Neural cell (in vitro differentiated cells): Measurements from ENCODE around the gene ZNF324. TPM values are rescaled to one million over a fixed set of nuclear protein-coding genes. Genes with fewer than 3 reads are reported as not detected.

Experiments used
- H2AFZ ChIP-seq: fragments of 200-600, 300-800 bp; sonication (generic), shearing (Covaris generic); 2 replicates; pipeline ENCODE4 v1.6.0; 2014; ENCODE audit warnings: low read depth, mild to moderate bottlenecking, antibody characterized with exemption, low read length, moderate library complexity
- H3F3A ChIP-seq: fragments of 200-600 bp; shearing (Covaris generic); 2 replicates; pipeline ENCODE4 v1.6.1; 2016; ENCODE audit warnings: mild to moderate bottlenecking, moderate library complexity, mixed read lengths, antibody characterized with exemption, low read length; ENCODE audit not compliant: insufficient read depth, poor library complexity, severe bottlenecking
- H3K27ac ChIP-seq: fragments of 200-600, 300-800 bp; sonication (generic), shearing (Covaris generic); 2 replicates; pipeline ENCODE4 v1.5.1; 2014; ENCODE audit warnings: mild to moderate bottlenecking, low read length, moderate library complexity
- H3K27me3 ChIP-seq: fragments of 300-800, 200-600 bp; sonication (generic), shearing (Covaris generic); 2 replicates; pipeline ENCODE4 v1.6.0; 2014; ENCODE audit warnings: mild to moderate bottlenecking, low read depth, low read length, moderate library complexity; ENCODE audit not compliant: insufficient read depth
- H3K36me3 ChIP-seq: fragments of 300-800, 200-600 bp; sonication (generic), shearing (Covaris generic); 2 replicates; pipeline ENCODE4 v1.5.1; 2014; ENCODE audit warnings: mild to moderate bottlenecking, antibody characterized with exemption, low read length, moderate library complexity; ENCODE audit not compliant: insufficient read depth
- H3K4me2 ChIP-seq: fragments of 300-800, 200-600 bp; sonication (generic), shearing (Covaris generic); 2 replicates; pipeline ENCODE4 v1.6.0; 2014; ENCODE audit warnings: mild to moderate bottlenecking, low read length
- H3K4me3 ChIP-seq: fragments of 300-800, 200-600 bp; sonication (generic), shearing (Covaris generic); 2 replicates; pipeline ENCODE4 v1.5.1; 2014; ENCODE audit warnings: mild to moderate bottlenecking, low read length, moderate library complexity
- H3K79me2 ChIP-seq: fragments of 200-600 bp; shearing (Covaris generic); replicated peaks from 2 replicates; pipeline ENCODE4 v1.6.0; 2014; ENCODE audit warnings: mild to moderate bottlenecking, low read length, moderate library complexity; ENCODE audit not compliant: insufficient read depth
- H3K9ac ChIP-seq: fragments of 300-800, 200-600 bp; sonication (generic), shearing (Covaris generic); 2 replicates; pipeline ENCODE4 v1.6.1; 2016; ENCODE audit warnings: mild to moderate bottlenecking, low read length, mixed read lengths
- H3K9me2 ChIP-seq: fragments of 200-600 bp; shearing (Covaris generic); 2 replicates; pipeline ENCODE4 v1.6.1; 2016; ENCODE audit warnings: mild to moderate bottlenecking, low read length, mixed read lengths; ENCODE audit not compliant: insufficient read depth
- H3K9me3 ChIP-seq: fragments of 200-600, 300-800 bp; sonication (generic), shearing (Covaris generic); 2 replicates; pipeline ENCODE4 v1.6.1; 2016; ENCODE audit warnings: mild to moderate bottlenecking, mixed run types, low read length, moderate library complexity, mixed read lengths
- H4K20me1 ChIP-seq: fragments of 200-600 bp; shearing (Covaris generic); 2 replicates; pipeline ENCODE4 v1.6.1; 2016; ENCODE audit warnings: mild to moderate bottlenecking, mixed run types; ENCODE audit not compliant: insufficient read depth
- CTCF ChIP-seq: fragments of 450-650 bp; IDR thresholded peaks from 2 replicates; pipeline ENCODE4 v1.5.1; 2014; ENCODE audit warnings: antibody characterized with exemption, mild to moderate bottlenecking, moderate library complexity; ENCODE audit not compliant: poor library complexity, severe bottlenecking
- EP300 ChIP-seq: fragments of 450-650 bp; conservative IDR thresholded peaks from 2 replicates; pipeline ENCODE4 v1.6.1; 2014; ENCODE audit warnings: antibody characterized with exemption, mild to moderate bottlenecking, moderate library complexity; ENCODE audit not compliant: poor library complexity, severe bottlenecking
- EZH2 ChIP-seq: fragments of 200-600, 300-800 bp; shearing (Covaris generic), sonication (generic); IDR thresholded peaks from 2 replicates; pipeline ENCODE4 v1.6.1; 2014; ENCODE audit warnings: antibody characterized with exemption, low read length, borderline replicate concordance, mild to moderate bottlenecking; ENCODE audit not compliant: insufficient read depth, poor library complexity, severe bottlenecking
- MXI1 ChIP-seq: fragments of 450-650 bp; conservative IDR thresholded peaks from 2 replicates; pipeline ENCODE4 v1.6.1; 2014; ENCODE audit warnings: antibody characterized with exemption, mild to moderate bottlenecking; ENCODE audit not compliant: poor library complexity, severe bottlenecking
- POLR2AphosphoS5 ChIP-seq: IDR thresholded peaks from 2 replicates; pipeline ENCODE4 v1.6.1; 2012
- RAD21 ChIP-seq: fragments of 450-650 bp; conservative IDR thresholded peaks from 2 replicates; pipeline ENCODE4 v1.6.1; 2014; ENCODE audit warnings: antibody characterized with exemption, mild to moderate bottlenecking, moderate library complexity
- REST ChIP-seq: IDR thresholded peaks from 2 replicates; pipeline ENCODE4 v1.6.1; 2012; ENCODE audit warnings: borderline replicate concordance
- SMC3 ChIP-seq: fragments of 450-650 bp; conservative IDR thresholded peaks from 2 replicates; pipeline ENCODE4 v1.6.1; 2014; ENCODE audit warnings: antibody characterized with exemption, mild to moderate bottlenecking, moderate library complexity; ENCODE audit not compliant: poor library complexity
- TAF1 ChIP-seq: IDR thresholded peaks from 2 replicates; pipeline ENCODE4 v1.6.1; 2012; ENCODE audit warnings: low read depth
- polyA plus RNA-seq: library from polyadenylated mRNA; depleted of rRNA; stranded (reverse); fragments of >200 nt; gene quantifications from 2 replicates; pipeline ENCODE4 v1.2.3, GENCODE V29; 2014

The ZNF324 gene
- polyA plus RNA-seq, 1 donor from 2014 or later = 12.5 TPM

- Histone ChIP-seq H3K4me3 (no peak overlapping the region), H3K9ac (no peak overlapping the region), H4K20me1 (no peaks in the 10 kb centered on the region), H3K36me3 (no peaks in the 10 kb centered on the region), H2AFZ (no peak overlapping the region), H3F3A (no peaks in the 10 kb centered on the region), H3K79me2 (no peaks in the 10 kb centered on the region), H3K9me2 (no peaks in the 10 kb centered on the region), H3K27ac (no peak overlapping the region), H3K4me2 (no peak overlapping the region), H3K9me3 (no peaks in the 10 kb centered on the region), H3K27me3 (no peaks in the 10 kb centered on the region)
- TF ChIP-seq EZH2 (no peak), REST (no peak), EP300 (no peak), TAF1 (no peak), CTCF (no peak), MXI1 (no peak), RAD21 (no peak), POLR2AphosphoS5 (no peak), SMC3 (no peak)
Measured at GRCh38 chr19:58510084-58510862, 43.4 kb downstream of the ZNF324 start.

- Histone ChIP-seq H3K4me2 (no peak within 1 kb of the TSS), H3F3A (no peaks in the 10 kb centered on the region), H3K36me3 (no peaks in the 10 kb centered on the region), H3K27ac (no peak within 1 kb of the TSS), H3K9me2 (no peaks in the 10 kb centered on the region), H2AFZ (no peak within 1 kb of the TSS), H3K4me3 (no peak within 1 kb of the TSS), H3K79me2 (no peaks in the 10 kb centered on the region), H3K27me3 (no peaks in the 10 kb centered on the region), H3K9ac (no peak within 1 kb of the TSS), H4K20me1 (no peaks in the 10 kb centered on the region), H3K9me3 (no peaks in the 10 kb centered on the region)
- TF ChIP-seq EZH2 (no peak), TAF1 (no peak), CTCF (no peak), POLR2AphosphoS5 (no peak), RAD21 (no peak), MXI1 (no peak)
Measured at GRCh38 chr19:58511353-58512208, 44.7 kb downstream of the ZNF324 start, which contains the start of gene SLC27A5. SLC27A5 (minus strand) TSS chr19:58511992; CDS start chr19:58511955, 37 bp downstream.
